IPS DF 19.7 (cell line): ENCODE data around the gene COX19.
A peak's percentile ranks its signal among the peaks of the same experiment; 100 is the strongest.

Experiments
- DNase-seq: peaks from one replicate; pipeline ENCODE4 v3.0.0-alpha.2; 2013; ENCODE audit warnings: low read depth, low spot score

COX19 gene

GRCh38 chr7:992709-993607, 17.6 kb upstream of the COX19 start:
- peak; percentile 80 for DNase-seq

DNA sequence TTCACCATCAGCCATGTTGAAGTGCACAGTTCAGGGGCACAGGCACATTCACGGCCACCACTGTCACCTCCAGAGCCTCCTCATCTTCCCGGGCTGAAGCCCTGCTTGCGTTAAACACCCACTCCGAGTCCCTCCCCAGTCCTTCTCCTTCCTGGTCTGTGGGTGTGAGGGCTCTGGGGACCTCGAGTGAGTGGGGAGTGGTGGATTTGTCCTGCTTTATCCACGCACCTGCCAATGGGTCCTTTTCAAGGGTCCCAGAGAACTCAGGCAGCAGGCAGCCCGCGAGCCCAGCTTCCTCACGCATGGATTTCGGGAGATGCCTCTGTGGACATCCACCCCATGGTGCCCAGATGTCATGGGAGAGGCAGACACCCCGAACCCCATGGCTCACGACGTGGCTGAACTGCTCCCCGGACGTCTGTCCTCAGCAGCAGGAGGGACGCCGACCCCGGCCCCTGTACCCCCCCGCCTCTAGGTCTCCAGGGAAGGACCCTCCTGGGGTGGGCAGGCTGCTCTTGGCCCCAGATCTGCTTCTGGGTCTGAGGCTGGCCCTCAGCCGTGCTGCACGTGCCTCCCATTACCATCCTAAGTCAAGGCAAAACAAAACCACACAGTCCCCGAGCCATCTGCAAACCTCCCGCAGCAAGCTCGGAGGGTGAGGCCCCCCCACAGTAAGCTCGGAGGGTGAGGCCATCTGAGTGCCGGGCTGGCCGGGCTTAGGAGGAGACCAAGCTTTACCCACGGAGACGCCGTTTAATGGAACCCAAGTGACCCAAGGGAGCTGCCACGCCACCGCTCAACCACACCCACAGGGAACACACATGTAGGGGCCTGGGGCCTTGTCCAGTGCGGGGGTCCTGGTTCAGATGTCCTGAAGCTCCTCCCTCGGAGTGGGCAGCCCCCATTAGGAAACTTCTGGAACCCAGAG, 16.6 kb upstream of the COX19 start:
- DNase-seq, result no peak

DNA sequence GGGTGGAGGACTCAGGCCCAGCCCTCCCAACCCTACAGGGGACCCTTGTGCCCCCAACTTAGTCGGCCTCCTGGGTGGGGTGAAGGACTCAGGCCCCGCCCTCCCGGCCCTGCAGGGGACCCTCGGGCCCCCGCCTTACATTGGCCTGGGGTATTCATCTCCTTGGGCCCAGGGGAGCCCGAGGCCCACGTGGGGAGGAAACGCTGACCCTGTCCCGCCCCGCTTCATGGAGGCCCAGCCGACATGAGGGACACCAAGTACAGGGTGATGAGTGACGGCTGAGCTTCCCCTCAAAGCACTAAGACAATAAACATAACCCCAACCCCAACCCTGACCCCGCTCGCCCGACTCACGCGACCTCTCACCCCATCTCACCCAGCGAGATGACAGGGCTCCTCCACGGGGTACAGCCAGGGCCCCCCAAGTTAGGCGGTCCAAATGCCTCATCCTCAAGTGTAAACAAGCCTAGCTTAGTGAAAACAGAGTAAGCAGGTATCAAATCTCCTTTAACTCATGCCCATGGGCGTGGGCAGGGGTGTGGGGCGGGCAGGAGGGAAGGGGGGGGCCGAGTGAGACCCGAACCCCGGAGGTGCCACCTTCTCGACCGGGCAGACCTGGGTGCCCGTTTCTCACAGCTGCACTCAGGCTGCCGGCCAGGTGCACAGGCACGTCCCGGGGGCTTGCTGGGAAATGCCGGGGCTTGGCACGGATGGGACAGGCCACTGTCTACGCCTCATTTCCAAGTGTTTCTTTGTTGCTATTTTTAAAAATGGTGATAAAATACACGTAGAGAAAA, 15.8 kb upstream of the COX19 start:
- no peak for DNase-seq

DNA sequence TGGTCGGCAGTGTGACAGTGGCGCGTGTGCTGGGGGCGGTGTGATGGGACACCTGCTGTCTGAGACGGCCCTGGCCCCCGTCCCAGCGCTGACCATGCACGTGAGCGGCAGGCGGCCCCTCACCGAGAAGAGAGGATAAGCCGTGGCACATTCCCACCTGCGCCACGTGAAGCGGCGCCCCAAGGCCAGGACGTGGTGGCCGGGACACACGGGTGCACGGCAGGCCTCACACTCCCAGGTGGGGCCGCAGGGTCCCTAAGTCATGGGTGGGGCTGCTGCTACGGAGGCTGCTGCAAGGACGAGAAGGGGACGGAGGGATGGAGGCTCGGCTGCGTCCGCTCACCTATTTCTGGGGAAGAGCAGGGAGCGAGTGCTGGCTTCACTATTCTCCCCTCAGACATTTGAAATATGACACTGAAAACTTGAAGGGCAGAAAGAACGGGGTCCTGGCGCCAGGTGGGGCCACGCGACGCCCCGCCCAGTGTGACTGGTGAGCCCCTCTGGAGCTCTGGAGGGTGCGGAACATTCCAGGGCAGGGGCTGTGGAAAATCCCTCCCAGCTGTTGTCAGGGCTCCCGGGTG, 15.1 kb upstream of the COX19 start:
- no peak for DNase-seq

GRCh38 chr7:988963-989529, 13.7 kb upstream of the COX19 start:
- no peak for DNase-seq

GRCh38 chr7:988426-988911, 13.1 kb upstream of the COX19 start:
- DNase-seq, result no peak

DNA sequence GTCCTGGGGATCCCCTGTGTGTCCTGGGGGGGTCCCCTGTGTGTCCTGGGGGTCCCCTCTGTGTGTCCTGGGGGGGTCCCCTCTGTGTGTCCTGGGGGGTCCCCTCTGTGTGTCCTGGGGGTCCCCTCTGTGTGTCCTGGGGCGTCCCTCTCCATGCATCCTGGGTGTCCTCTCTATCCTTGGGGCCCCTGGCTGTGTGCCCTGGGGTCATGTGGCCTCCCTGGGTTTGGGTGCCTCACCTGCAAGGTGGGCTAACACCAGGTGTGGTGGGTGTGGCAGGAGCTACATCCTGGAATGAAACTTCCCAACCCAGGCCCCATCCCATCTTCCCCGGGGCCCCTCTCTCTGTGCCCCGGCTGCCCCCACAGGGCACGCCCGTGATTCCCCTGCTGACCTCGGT, 12.6 kb upstream of the COX19 start:
- DNase-seq, result no peak

DNA sequence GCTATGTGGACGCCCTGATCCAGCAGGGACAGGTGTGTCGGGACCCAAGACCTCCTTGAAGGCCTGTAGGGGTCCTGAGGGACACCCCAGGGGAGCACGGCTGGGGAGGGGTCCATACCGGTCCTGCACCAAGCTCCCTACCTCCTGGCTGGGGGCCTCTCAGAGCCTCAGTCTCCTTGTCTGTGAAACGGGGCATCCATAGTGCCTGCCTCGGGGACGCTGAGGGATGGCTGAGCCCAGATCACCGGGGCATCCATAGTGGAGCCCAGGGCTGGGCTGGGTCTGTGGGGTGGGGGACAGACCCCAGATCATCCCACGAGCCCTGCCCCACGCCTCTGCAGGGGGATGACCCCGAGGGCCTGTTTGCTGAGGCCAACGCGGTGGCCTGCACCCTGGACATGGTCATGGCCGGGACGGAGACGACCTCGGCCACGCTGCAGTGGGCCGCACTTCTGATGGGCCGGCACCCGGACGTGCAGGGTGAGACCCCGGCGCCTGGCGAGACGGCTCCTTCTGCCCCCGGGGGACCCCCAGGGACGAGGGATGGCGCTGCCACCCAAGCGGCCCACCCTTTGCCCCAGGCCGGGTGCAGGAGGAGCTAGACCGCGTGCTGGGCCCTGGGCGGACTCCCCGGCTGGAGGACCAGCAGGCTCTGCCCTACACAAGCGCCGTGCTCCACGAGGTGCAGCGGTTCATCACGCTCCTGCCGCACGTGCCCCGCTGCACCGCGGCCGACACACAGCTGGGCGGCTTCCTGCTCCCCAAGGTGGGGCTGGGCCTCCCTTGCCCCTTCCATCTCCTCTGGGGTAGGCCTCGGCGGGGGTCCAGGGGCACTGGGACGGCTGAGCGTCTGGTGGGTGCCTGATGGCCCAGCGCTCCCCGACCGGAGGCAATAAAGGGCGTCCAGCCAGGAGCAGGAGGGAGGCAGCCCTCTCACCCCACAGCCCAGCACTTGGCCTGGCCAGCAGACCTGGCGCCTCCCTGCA, 11.7 kb upstream of the COX19 start:
- no peak for DNase-seq

- DNase-seq, result no peak
These were observed 10.8 kb upstream of the COX19 start for GRCh38 chr7:985915-986741.

DNA sequence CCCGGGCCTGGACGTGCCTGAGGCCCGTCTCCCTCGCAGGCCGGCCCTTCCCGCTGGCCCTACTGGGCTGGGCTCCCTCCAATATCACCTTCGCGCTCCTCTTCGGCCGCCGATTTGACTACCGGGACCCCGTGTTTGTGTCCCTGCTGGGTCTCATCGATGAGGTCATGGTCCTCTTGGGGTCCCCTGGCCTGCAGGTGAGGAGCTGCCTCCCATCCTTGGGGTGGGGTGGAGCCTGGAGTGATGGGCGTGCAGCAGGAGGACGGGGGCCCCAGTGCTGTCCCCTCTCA, 9.7 kb upstream of the COX19 start:
- no peak for DNase-seq

GRCh38 chr7:984361-985126, 9.2 kb upstream of the COX19 start:
- DNase-seq, result no peak

DNA sequence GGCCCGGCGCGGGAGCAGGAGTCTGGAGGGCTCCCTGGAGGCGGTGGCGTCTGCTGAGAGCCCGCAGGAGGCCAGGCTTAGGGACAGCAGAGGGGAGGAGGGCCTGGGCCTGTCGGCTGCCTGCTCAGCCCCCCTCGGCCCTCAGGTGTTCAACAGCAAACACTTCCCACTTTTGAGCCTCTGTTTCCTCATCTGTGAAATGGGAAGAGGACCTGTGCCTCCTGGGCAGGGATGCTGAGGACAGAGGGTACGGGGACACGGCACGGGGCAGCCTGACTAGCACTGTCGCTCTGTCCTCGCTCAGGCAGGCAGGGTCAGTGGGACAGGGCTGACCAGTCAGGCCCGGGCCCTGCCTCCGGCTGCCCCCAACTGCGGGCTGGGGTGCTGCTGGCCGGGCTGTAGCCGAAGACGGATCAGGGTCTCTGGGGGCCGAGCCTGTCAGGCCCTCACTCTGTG, 8.3 kb upstream of the COX19 start:
- DNase-seq, result no peak

DNA sequence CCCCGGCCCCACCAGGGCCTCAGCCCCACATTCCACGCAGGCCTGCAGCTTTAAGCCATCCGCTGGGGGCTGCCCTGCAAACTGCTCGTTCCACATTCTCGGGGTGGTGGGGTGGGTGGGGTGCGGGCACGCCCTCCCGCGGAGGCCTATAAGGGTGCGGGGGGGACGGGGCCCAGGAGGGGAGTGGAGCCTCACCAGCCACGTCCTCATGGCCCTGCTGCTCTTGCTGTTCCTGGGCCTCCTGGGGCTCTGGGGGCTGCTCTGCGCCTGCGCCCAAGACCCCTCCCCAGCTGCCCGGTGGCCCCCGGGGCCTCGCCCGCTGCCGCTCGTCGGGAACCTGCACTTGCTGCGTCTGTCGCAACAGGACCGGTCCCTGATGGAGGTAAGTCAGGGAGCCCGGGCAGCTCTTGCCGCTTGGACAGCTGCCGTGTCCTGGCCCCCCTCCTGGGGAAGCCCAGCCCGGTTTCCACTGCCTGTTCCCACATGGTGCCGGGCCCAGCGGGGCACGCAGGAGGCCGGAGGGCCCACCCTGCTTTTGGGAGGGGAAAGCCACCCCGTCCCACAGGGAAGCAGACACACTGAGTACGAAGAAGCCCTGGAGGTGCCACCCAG, 7.8 kb upstream of the COX19 start, which contains the start of gene CYP2W1:
TSS of gene CYP2W1 (plus strand) at position 178 of the 612 bp plus-strand sequence. CDS start at position 209, 31 bp downstream.
- DNase-seq, result no peak

DNA sequence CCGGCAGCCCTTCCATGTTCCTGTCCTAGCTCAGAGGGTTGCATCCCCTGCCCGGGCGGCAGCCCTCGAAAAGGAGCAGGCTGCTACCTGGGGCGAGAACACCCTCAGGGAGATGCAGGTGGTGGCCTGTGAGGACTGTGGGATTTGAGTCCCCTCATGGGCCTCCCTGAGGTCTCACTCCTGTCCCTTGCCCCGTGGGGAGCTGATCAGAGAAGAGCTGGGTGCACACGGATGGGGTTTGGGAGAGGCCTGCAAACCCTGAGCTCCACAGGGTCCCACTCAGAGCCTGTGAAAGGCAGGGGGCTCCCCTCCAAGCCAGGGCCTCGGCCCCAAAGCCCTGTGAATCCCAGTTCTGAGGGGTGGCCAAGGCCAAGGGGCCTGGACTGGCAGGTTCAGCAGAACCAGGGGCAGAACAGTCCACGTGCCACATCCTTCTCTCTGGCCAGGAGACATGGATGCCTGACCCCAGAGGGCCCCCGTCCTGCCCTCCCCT, 7.2 kb upstream of the COX19 start:
- DNase-seq, result no peak

DNA sequence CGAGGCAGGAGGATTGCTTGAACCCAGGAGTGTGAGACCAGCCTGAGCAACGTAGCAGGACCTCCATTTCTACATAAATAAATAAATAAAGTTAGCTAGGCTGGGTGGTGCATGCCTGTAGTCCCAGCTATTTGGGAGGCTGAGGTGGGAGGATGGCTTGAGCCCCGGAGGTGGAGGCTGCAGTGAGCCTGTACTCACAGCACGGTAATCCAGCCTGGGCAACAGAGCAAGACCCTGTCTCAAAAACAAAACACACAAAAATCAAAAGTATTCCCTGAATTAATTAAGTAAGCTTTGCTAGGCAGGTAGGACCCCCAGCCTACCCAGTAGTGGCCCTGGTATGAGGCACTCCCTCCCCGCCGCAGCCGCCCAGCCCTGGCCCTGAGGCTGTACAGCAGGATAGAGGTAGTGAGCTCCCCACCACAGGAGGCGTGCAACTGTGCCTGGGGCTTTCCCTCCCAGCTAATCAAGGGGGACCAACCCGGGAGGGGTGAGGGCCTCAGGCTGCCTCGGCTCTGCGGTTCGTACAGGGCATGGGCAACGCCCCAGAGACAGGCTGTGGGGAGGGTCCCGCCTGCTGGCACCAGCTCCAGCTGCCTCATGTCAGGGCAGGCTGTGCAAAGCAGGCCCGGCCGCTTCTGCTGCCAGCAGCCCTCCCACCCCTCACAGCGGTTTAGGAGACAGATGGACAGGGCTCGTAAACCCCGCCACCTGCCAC, 6.6 kb upstream of the COX19 start:
- DNase-seq, result no peak

DNA sequence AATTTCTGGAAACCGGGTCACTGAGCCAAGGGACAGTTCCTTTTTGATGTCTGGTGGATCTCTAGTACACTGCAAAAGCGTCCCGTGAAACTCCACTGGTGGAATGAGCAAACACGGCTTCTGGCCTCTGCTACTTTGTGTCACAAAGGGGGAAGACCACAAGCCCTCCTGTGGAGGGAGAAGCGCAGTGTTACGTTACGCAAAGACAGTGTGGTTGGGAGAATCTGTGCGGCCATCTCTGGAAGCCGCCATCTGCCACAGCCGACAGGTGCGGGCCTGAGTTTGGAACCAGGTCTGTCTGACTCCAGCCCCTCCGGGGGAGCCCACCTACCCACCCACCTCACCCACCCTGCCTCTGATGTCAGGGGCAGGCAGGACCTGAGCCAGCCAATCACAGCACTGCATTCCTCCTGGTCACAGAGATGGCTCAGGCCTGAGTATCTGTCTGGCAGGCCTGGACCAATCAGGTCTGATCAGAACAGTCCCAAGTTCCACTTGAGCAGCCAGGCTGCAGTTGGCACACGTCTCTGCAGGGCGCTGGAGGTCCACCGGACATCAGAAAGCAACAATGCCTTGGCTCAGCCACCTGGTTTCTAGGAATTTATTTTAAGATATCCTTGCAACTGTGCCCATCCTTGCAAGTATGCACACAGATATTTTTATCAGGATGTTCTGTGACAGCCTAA, 4.7 kb upstream of the COX19 start:
- no peak for DNase-seq
